ENCODE measurements around the gene NBR1. TPM values are rescaled to one million over a fixed set of nuclear protein-coding genes. Genes with fewer than 3 reads are reported as not detected.

Gene NBR1
- total and polyA plus RNA-seq, 2 experiments from 2014 or later = 12.6 to 36.8 TPM

GRCh38 chr17:43213545-43213944 lies 42.5 kb downstream of the NBR1 start:
- no peak overlapping the region for H2AFZ ChIP-seq
- no peak overlapping the region for H3K27ac ChIP-seq (ENCODE audit: low read depth)
- H4K20me1 ChIP-seq (replicated peaks; ENCODE audit: insufficient read depth) = no peaks in the 10 kb centered on the region
- H3K9me2 ChIP-seq (ENCODE audit: insufficient read depth) = no peaks in the 10 kb centered on the region
- no peak overlapping the region for H3K4me3 Mint-ChIP-seq
- H3K4me2 ChIP-seq = no peak overlapping the region
- H3K27me3 ChIP-seq (ENCODE audit: insufficient read depth) = no peaks in the 10 kb centered on the region
- peaks cover 7% of the 10 kb centered on the region for H3K36me3 Mint-ChIP-seq (ENCODE audit: low read depth)
- no peak overlapping the region for H3K27ac Mint-ChIP-seq
- H3K4me3 ChIP-seq = no peak overlapping the region
- no peak for TF ChIP-seq NANOG (IDR thresholded peaks at IDR 0.05; ENCODE audit: borderline replicate concordance)
- TF ChIP-seq REST (IDR thresholded peaks at IDR 0.05; ENCODE audit: unreplicated experiment) = no peak
- no peak for TF ChIP-seq ZNF331 (CRISPR knock-in tag; IDR thresholded peaks at IDR 0.05; ENCODE audit: low read depth)
- no peak for TF ChIP-seq JUNB (IDR thresholded peaks at IDR 0.05; ENCODE audit: unreplicated experiment)
- no peak for TF ChIP-seq EZH2phosphoT487 (IDR thresholded peaks at IDR 0.05; ENCODE audit: unreplicated experiment)
- no peak for TF ChIP-seq ZNF462 (CRISPR knock-in tag; IDR thresholded peaks at IDR 0.05)
- TF ChIP-seq CTCF (conservative IDR thresholded peaks at IDR 0.05; ENCODE audit: low read depth in 2 of 2) = no peak
- no peak for TF ChIP-seq CREB1 (CRISPR knock-in tag; IDR thresholded peaks at IDR 0.05; ENCODE audit: low read depth)
- no peak for TF ChIP-seq EZH2 (IDR thresholded peaks at IDR 0.05; ENCODE audit: low read depth, unreplicated experiment)
- no peak for TF ChIP-seq ZNF114 (CRISPR knock-in tag; IDR thresholded peaks at IDR 0.05)
- no peak for TF ChIP-seq ETS1 (IDR thresholded peaks at IDR 0.05)
- ATAC-seq (no peak), DNase-seq (ENCODE audit: low spot score) (no peak)
- H3K4me1 ChIP-seq (ENCODE audit: insufficient read depth) = peaks cover 16% of the 10 kb centered on the region
- no peaks in the 10 kb centered on the region; the same call in 2 of the 3 replicates for H3K9me3 Mint-ChIP-seq
- peaks cover 10% of the 10 kb centered on the region for H3K27me3 Mint-ChIP-seq (ENCODE audit: insufficient read depth, low read depth, poor library complexity)
- 0 out of 2 replicates have a peak, but pooled peaks cover under 1% of the 10 kb centered on the region for H3K36me3 ChIP-seq (ENCODE audit: insufficient read depth)
- H3F3A ChIP-seq (replicated peaks; ENCODE audit: low read depth) = 0 out of 2 replicates have a peak, but pooled peaks cover 4% of the 10 kb centered on the region
- H3K79me2 ChIP-seq (replicated peaks; ENCODE audit: insufficient read depth) = no peaks in the 10 kb centered on the region
- peaks cover 14% of the 10 kb centered on the region for H3K4me1 Mint-ChIP-seq

Measured in GM23338 (cell line).